Activated T-cell treated with anti-CD3 and anti-CD28 coated beads for 4 hours (primary cell): ENCODE data around the gene BTD.

Experiments used
- DNase-seq: peaks from one replicate; pipeline ENCODE4 v3.0.0-alpha.2; 2020

BTD gene

DNA sequence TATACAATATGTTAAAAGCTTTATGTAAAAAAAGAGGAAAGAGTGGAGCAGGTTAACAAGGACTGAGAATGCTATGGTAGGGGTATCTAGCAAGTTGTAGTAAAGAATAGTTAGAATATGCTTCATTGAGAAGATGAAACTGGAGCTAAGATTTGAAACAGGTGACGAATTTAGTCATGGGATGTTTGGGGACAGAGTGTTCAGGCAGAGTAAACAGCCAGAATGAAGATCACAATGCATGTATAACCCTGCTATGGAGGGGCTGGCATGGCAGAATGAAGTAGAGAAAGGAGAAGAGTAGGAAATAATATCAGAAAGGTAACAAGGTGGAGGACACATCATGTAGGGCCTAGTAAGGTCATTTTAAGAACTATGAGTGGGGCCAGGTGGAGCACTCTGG, 72.0 kb downstream of the BTD start:
- DNase-seq, result no peak

DNA sequence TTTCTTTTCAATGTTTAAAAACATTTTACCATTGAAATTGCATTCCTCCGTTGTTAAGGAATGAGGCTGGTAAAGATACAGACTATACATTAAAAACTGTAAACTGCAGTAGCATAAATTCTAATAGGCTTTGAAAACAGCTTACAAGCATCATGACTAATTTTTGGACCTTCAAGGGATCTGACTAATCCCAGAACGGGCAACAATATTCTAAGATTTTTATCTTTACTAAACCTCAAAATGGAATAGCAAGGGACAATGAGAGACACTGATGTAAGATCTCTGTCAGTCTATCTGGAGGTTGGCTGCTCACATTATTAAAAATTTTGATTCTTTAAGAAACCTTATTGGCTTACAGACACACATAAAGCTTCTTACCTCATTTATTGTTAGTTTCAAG, 74.7 kb downstream of the BTD start:
- DNase-seq, result no peak

DNA sequence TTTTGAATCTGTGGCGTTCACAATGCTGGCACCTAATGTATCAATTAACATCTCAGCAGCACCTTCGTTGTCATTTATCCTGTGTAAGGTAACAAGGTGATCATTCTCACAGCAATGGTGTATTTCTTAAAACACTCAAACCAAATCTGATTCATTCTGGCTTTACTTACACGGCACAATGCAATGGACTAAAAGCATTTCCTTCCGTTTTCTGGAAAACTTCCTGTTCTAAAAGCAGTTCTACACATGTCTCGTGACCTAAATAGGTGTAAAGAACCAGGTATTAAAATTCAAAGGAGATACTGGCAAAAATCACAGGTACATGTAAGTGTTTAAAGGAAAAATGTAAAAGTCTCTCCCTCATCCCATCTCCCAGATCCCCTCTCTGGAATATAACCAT, 77.8 kb downstream of the BTD start:
- no peak for DNase-seq

DNA sequence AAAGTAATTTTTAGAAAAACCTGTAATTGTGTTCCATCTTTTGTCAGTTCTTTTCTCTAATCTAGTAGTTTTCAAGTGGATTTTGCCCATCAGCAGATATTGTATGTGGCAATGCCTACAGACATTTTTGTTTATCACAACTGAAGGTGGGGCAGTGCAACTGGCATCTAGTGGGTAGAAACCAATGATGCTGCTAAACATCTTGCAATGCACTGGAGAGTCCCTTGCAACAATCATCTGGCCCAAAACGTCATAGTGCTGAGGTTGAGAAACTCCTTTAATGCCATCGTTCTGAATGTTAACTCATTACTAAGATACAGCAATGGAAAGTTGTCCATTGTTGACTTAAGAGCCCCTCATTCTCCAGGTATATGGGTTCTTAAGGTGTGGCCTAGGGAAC, 80.1 kb downstream of the BTD start:
- no peak for DNase-seq

DNA sequence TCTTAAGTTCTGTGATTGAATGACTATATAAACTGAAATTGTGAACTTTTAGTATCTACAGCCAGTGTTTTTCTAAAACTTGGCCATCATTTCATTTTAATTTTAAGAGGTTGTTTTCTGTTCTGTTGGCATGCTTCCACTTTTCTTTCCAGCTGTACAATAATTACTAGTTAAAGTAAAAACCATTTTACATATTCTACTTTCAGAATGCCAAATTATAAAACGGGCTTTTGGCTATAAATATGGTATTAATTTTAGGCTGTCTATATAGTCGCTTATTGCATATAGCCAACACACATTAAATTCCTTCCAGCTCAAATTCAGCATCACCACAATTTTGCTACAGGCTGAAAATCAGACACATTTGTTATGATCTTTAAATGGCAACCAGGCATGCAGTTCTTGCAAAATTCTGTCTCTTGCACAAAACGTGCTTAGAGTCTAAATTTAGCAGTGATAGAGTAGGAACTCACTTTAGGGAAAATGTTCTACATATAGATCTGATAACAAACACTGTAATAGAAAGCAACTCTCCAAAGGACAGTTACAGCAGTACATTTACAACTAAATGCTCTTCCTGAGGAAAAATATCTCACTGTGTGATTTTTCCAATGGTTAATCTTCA, 81.1 kb downstream of the BTD start:
- no peak for DNase-seq

DNA sequence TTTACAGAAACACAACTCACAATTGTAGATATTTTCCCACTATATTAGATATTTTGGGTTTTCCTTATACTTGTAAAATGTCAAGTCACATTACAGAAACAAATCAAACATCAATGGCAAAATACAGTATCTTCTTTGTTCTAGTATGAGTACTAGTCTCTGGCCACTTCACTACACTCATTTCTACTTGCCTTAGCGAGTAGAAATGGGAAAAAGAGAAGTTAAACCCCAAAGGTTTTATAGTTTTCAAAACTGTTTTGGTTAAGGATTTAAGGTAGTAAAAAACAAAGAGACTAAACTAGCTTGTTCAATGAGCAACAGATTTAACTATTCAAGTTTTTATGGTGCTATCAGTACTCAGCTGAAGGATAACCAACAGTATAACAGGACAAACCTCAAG, 81.7 kb downstream of the BTD start:
- DNase-seq, result no peak

DNA sequence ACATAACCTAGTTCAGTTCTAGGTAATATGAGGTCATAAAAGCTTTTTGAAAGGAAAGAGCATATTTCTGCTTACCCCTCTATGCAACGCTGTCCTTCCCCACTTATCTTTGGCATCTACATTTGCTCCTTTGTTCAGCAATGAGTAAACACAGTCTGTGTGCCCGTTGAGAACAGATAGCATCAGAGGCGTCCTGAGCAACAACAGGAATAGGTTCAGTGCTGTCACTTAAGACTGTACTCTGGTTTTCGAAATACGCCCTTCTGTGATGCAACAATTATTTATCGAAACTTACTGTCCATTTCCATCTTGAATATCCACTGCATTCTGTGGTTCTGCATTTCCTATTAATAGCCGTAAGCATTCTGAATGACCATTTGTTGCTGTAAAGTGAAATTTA, 84.4 kb downstream of the BTD start:
- DNase-seq, result no peak

DNA sequence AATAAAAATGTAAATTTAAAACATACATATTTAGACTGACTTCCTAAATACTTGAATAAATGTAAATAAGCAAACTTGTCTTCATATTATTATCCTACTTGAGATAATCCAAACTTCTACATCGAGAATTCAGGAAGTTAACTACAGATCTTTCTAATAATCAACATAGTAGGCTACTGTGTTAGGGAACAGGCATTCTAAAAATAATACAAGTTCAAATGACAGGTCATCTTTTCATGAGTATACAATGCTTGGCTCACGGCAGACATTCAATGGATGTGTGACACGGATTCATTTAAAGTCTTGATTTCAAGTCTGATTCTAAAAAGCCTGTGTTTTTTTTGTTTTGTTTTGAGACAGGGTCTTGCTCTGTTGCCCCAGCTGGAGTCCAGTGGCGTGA, 88.7 kb downstream of the BTD start:
- DNase-seq, result no peak

DNA sequence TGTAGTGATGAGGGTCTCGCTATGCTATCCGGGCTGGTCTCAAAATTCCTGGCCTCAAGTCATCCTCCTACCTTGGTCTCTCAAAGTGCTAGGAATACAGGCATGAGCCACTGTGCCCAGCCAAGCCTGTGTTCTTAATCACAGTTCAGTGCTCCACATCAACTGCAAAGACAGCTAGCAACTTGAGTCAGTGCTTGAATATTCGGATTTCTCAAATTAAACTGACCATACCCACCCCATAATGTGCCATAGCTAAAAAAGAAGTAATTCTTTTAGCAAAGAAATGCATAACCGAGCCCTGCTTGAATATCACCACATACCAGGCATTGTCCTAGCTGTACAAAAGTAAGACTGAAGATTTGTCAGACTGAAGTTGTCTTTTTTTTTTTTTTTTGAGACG, 89.2 kb downstream of the BTD start:
- DNase-seq, result no peak

DNA sequence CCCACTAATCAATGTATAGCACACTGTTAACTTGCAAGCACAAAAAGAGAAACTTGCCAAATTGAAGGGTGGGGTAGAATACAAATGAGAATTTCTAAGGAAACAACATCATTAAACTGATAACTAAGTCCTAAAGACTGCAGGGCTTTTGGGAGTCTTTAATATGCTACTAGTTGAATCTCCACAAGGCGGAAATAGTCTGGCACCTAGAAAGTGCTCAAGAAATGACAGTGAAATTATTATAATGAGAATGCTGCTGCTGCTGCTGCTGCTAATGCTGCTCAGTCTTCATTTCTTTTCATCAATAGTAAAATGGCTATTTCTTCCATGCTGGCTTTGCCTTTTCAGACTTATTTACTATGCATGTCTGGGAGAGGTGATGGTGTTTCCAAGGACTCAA, 91.8 kb downstream of the BTD start:
- no peak for DNase-seq

DNA sequence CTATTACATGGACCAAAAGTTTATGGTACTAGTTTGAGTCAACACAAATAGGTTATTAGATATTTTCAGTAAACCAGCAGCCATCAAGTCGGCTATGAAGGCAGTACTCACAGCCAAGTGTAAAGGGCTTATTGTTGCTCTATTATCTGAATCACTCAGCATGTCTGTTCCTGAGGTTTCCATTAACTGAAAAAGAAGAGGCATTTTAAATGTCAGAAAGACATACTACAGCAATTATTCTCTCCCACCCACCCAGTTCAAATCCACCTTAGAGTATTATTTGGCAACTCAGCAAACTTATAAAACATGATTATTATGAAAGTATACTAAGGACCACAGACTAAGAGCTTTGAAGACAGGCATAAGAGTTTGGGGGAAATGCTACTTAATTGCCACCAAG, 93.1 kb downstream of the BTD start:
- no peak for DNase-seq
